ENCODE data around the gene C5.

DNA sequence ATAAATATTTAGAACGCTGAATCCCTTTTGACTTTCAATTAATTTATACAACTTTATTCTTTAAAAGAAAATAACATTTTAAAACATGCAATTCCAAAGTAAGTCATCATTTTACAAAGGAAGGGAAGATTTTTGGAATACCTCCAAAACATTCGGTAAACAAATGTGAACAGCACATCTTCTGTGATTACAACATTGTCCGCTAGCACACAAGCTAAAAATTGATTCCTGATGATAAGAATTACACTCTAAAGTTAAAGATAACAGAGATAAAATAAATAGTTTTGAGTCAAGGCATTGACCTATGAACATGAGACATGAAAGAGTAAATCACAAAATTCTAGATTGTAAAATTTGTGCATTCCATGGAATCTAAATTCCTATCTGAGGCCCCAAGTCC lies 67.2 kb downstream of the C5 start:
- TF ChIP-seq, protein P1, sequence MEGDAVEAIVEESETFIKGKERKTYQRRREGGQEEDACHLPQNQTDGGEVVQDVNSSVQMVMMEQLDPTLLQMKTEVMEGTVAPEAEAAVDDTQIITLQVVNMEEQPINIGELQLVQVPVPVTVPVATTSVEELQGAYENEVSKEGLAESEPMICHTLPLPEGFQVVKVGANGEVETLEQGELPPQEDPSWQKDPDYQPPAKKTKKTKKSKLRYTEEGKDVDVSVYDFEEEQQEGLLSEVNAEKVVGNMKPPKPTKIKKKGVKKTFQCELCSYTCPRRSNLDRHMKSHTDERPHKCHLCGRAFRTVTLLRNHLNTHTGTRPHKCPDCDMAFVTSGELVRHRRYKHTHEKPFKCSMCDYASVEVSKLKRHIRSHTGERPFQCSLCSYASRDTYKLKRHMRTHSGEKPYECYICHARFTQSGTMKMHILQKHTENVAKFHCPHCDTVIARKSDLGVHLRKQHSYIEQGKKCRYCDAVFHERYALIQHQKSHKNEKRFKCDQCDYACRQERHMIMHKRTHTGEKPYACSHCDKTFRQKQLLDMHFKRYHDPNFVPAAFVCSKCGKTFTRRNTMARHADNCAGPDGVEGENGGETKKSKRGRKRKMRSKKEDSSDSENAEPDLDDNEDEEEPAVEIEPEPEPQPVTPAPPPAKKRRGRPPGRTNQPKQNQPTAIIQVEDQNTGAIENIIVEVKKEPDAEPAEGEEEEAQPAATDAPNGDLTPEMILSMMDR (IDR thresholded peaks at IDR 0.05; ENCODE audit: low read length): no peak
- no peak for TF ChIP-seq EZH2 (IDR thresholded peaks at IDR 0.05; ENCODE audit: borderline replicate concordance, low read length)

Measured in OCI-LY1 (cell line).